Endothelial cell of umbilical vein (primary cell): Measurements from ENCODE around the gene AGA. TPM values are rescaled to one million over a fixed set of nuclear protein-coding genes. Genes with fewer than 3 reads are reported as not detected.
A peak's percentile ranks its signal among the peaks of the same experiment; 100 is the strongest.

ENCODE experiments used
- Bru-seq: library from RNA; stranded (reverse); fragments of 400-500 nt; gene quantifications from one replicate; lab custom pipeline; 2021; lab: Mats Ljungman, UMichigan
- BruChase-seq, 2 experiments: library from RNA; stranded (reverse); fragments of 400-500 nt; gene quantifications; one replicate each; lab custom pipeline; 2021; lab: Mats Ljungman, UMichigan
- BruUV-seq: library from RNA; stranded (reverse); fragments of 400-500 nt; replicated peaks from 2 replicates; lab custom pipeline; 2021; lab: Mats Ljungman, UMichigan
- CTCF ChIA-PET: fragments of 300-600, 350-600 bp; sonication (Branson Sonifier 250); formaldehyde crosslinking; loops from one replicate; lab custom pipeline; 2021; ENCODE audit warnings: antibody characterized with exemption, inconsistent platforms; lab: Charles Lee
- POLR2A ChIA-PET: fragments of 300-600, 350-600 bp; sonication (Branson Sonifier 250); formaldehyde crosslinking; loops from one replicate; lab custom pipeline; 2021; ENCODE audit warnings: antibody characterized with exemption, inconsistent platforms; lab: Charles Lee
- DNase-seq: peaks from one replicate; pipeline ENCODE4 v3.0.0-alpha.2; 2011; ENCODE audit warnings: low read depth, low spot score
- FAIRE-seq: peaks from 2 replicates; lab custom pipeline; 2011; peaks lifted over from hg19 to GRCh38; lab: Jason Lieb, UNC
- H2AFZ ChIP-seq: 2 replicates; pipeline ENCODE4 v1.6.0; 2012; ENCODE audit warnings: low read depth, low read length, control low read depth, inconsistent platforms
- H3K27ac ChIP-seq: 2 replicates; pipeline ENCODE4 v1.5.1; 2011; ENCODE audit warnings: low read depth, mild to moderate bottlenecking, control low read depth, low read length, moderate library complexity; ENCODE audit not compliant: insufficient read depth
- H3K27me3 ChIP-seq, 2 experiments: 2 replicates each; pipeline versions ENCODE4 v1.6.0 to v1.6.1; 2011; ENCODE audit warnings: low read length in 2 of 2, mixed read lengths in 1 of 2; ENCODE audit not compliant: control insufficient read depth in 2 of 2, insufficient read depth in 2 of 2
- H3K36me3 ChIP-seq, 2 experiments: 2 replicates in 1 of 2; 3 replicates in 1 of 2; pipeline ENCODE4 v1.5.1; 2011; ENCODE audit warnings: low read length in 2 of 2, mild to moderate bottlenecking in 1 of 2, moderate library complexity in 1 of 2; ENCODE audit not compliant: control insufficient read depth in 2 of 2, insufficient read depth in 2 of 2; ENCODE audit errors: extremely low read depth in 1 of 2
- H3K4me1 ChIP-seq: 3 replicates; pipeline ENCODE4 v1.5.1; 2011; ENCODE audit warnings: mild to moderate bottlenecking, low read length; ENCODE audit not compliant: control insufficient read depth, insufficient read depth; ENCODE audit errors: extremely low read depth
- H3K4me2 ChIP-seq: 2 replicates; pipeline ENCODE4 v1.6.1; 2011; ENCODE audit warnings: low read length, control low read depth, mixed read lengths; ENCODE audit not compliant: insufficient read depth
- H3K4me3 ChIP-seq, 3 experiments: fragments of 200-600 bp in 1 of 3; sonication (generic), shearing (Covaris generic) in 1 of 3; replicated peaks in 1 of 3; 2 replicates each; pipeline ENCODE4 v1.5.1; 2011 to 2016; ENCODE audit warnings: control low read depth in 3 of 3, low read length in 3 of 3, mild to moderate bottlenecking in 2 of 3, inconsistent platforms in 1 of 3, low read depth in 1 of 3, moderate library complexity in 1 of 3; ENCODE audit not compliant: insufficient read depth in 1 of 3
- H3K79me2 ChIP-seq: 2 replicates; pipeline ENCODE4 v1.6.0; 2012; ENCODE audit warnings: low read length, inconsistent platforms; ENCODE audit not compliant: control insufficient read depth, insufficient read depth
- H3K9ac ChIP-seq: replicated peaks from 2 replicates; pipeline ENCODE3; 2011; ENCODE audit warnings: low read length, control low read depth; ENCODE audit not compliant: insufficient read depth; ENCODE audit errors: extremely low read depth
- H3K9me1 ChIP-seq: replicated peaks from 3 replicates; pipeline ENCODE4 v1.6.0; 2011; ENCODE audit warnings: mild to moderate bottlenecking, low read length; ENCODE audit not compliant: control insufficient read depth, insufficient read depth; ENCODE audit errors: extremely low read depth
- H3K9me3 ChIP-seq: replicated peaks from 2 replicates; pipeline ENCODE4 v1.5.1; 2012; ENCODE audit warnings: low read length, inconsistent platforms; ENCODE audit not compliant: control insufficient read depth, insufficient read depth
- H4K20me1 ChIP-seq: replicated peaks from 2 replicates; pipeline ENCODE3; 2011; ENCODE audit warnings: mild to moderate bottlenecking, low read length; ENCODE audit not compliant: control insufficient read depth, insufficient read depth; ENCODE audit errors: extremely low read depth
- EZH2 ChIP-seq: IDR thresholded peaks from 2 replicates; pipeline ENCODE4 v1.6.1; 2012; ENCODE audit warnings: borderline replicate concordance, low read depth, mild to moderate bottlenecking, moderate library complexity, low read length, inconsistent platforms; ENCODE audit not compliant: severe bottlenecking
- FOS ChIP-seq: IDR thresholded peaks from 2 replicates; pipeline ENCODE4 v1.6.1; 2011; ENCODE audit warnings: mild to moderate bottlenecking, low read length, moderate library complexity, borderline replicate concordance; ENCODE audit not compliant: insufficient read depth
- GATA2 ChIP-seq: IDR thresholded peaks from 2 replicates; pipeline ENCODE4 v1.7.0; 2011; ENCODE audit warnings: low read depth, mild to moderate bottlenecking, moderate library complexity, mixed read lengths, low read length; ENCODE audit not compliant: insufficient read length, insufficient read depth
- JUN ChIP-seq: IDR thresholded peaks from 2 replicates; pipeline ENCODE4 v1.6.1; 2011; ENCODE audit warnings: borderline replicate concordance, low read depth; ENCODE audit not compliant: insufficient read length, insufficient read depth
- MYC ChIP-seq: IDR thresholded peaks from one replicate; pipeline ENCODE4 v1.6.1; 2011; ENCODE audit warnings: mild to moderate bottlenecking, low read depth, low read length
- POLR2A ChIP-seq: IDR thresholded peaks from 2 replicates; pipeline ENCODE4 v1.6.1; 2012; ENCODE audit warnings: low read depth, mild to moderate bottlenecking, control low read depth, low read length
- POLR2AphosphoS5 ChIP-seq: IDR thresholded peaks from 2 replicates; pipeline ENCODE4 v1.6.1; 2012; ENCODE audit warnings: low read depth, mild to moderate bottlenecking, control low read depth, low read length, moderate library complexity; ENCODE audit not compliant: insufficient read depth
- dilution Hi-C: fragments of 300-500 bp; cut with MboI; formaldehyde crosslinking; loops from one replicate; pipeline ENCODE4 v1.15.0; 2019; ENCODE audit warnings: low sequenced_read_pairs; ENCODE audit not compliant: extremely low pct_ligation_motif_present
- intact Hi-C: fragments of 100-400 bp; cut with micrococcal nuclease; formaldehyde crosslinking; loops from one replicate; pipeline ENCODE4 v1.10.0; 2022
- long read RNA-seq: library from polyadenylated mRNA; stranded (forward); transcript quantifications from one replicate; pipeline ENCODE4 v2.0.0, GENCODE V29; 2021
- polyA minus RNA-seq, 3 experiments: library from RNA; depleted of rRNA, polyadenylated mRNA; stranded (reverse); fragments of >200 nt; gene quantifications; 1 replicate in 1 of 3; 2 replicates in 2 of 3; pipeline ENCODE4 v1.2.3, GENCODE V29; 2011
- polyA plus RNA-seq, 4 experiments: library from polyadenylated mRNA; depleted of rRNA in 3 of 4; stranded (reverse) in 3 of 4; unstranded in 1 of 4; fragments of >200 nt; gene quantifications; 2 replicates each; pipeline versions ENCODE4 v1.2.1 to v1.2.3, GENCODE V29; 2011 to 2012; ENCODE audit warnings: missing spikeins in 1 of 4
- total RNA-seq: library from RNA; stranded (reverse); gene quantifications from 2 replicates; pipeline ENCODE4 v1.2.3, GENCODE V29; 2021
- TF ChIP-seq, protein P1 (sequence below), 2 donors: IDR thresholded peaks; 1 replicate in 1 of 2; 2 replicates in 1 of 2; pipeline ENCODE4 v1.5.1; 2011; ENCODE audit warnings: low read length in 2 of 2, mild to moderate bottlenecking in 2 of 2, moderate library complexity in 2 of 2, control low read depth in 1 of 2, inconsistent platforms in 1 of 2, low read depth in 1 of 2; ENCODE audit not compliant: insufficient read depth in 1 of 2; ENCODE audit errors: extremely low read depth in 1 of 2
- TF ChIP-seq, protein P2 (sequence below): IDR thresholded peaks from 2 replicates; pipeline ENCODE4 v1.6.1; 2011; ENCODE audit not compliant: insufficient read depth, insufficient read length

The AGA gene
- total RNA-seq (16.7 and 16.9 TPM in 2 replicates), polyA plus RNA-seq (12.0 and 14.1 TPM in 2 replicates), polyA minus RNA-seq (13.5 and 14.2 TPM in 2 replicates), Bru-seq, nascent RNA (percentile 67 among the genes with signal in this experiment), BruChase-seq, experiment 1, labeled RNA remaining after a 6-hour chase (percentile 58 among the genes with signal in this experiment), BruChase-seq, experiment 2, labeled RNA remaining after a 2-hour chase (percentile 56 among the genes with signal in this experiment)
- 13.7 and 18.3 TPM in 2 replicates for polyA plus RNA-seq (2011; cell fraction: cytosol; rRNA removed)
- polyA plus RNA-seq (2011; cell fraction: nucleus; rRNA removed), result 11.4 and 15.1 TPM in 2 replicates
- 14.2 and 20.0 TPM in 2 replicates for polyA plus RNA-seq (2012)
- 7.7 TPM for polyA minus RNA-seq (2011; cell fraction: cytosol; rRNA and poly(A)+ RNA removed)
- 8.8 and 12.8 TPM in 2 replicates for polyA minus RNA-seq (2011; cell fraction: nucleus; rRNA and poly(A)+ RNA removed)
- long read RNA-seq, transcript AGA-201 (9 exons, 2,107 nt), result major isoform, 51 of 63 reads
- long read RNA-seq, partial matches to known transcripts, result 6 of 63 reads
- long read RNA-seq, other reads (novel, unspliced or antisense), result 6 of 63 reads

GRCh38 chr4:177441803-177442622 is at the start of gene AGA:
Gene AGA (minus strand): TSS chr4:177442437. CDS start chr4:177442375, 62 bp downstream.
- POLR2A ChIA-PET, result interaction anchor here (0.7 to 0.9 kb wide), 3 partner anchors 9 to 53 kb away, joined by 3 to 5 read pairs (median 3); no protein-coding TSS in a partner anchor
- DNase-seq, result peak; percentile 94

More at GRCh38 chr4:177441803-177442622, at the start of gene AGA:
- Histone ChIP-seq H3K79me2 (no peaks in the 10 kb centered on the region), H3K9me3 (no peaks in the 10 kb centered on the region), H4K20me1 (no peaks in the 10 kb centered on the region), H3K27me3 (no peaks in the 10 kb centered on the region), H3K9me1 (no peaks in the 10 kb centered on the region), H2AFZ (peak within 1 kb of the TSS; percentile 99), H3K4me2 (peak within 1 kb of the TSS; percentile 95), H3K4me3 (peak within 1 kb of the TSS; percentile 49 to 91 (median 77)), H3K4me1 (peaks cover 13% of the 10 kb centered on the region), H3K9ac (peak within 1 kb of the TSS; percentile 96), H3K27ac (peak within 1 kb of the TSS; percentile 96), H3K36me3 (no peaks in the 10 kb centered on the region)
- TF ChIP-seq POLR2AphosphoS5 (peak; percentile 93), POLR2A (peak; percentile 95), EZH2 (no peak), JUN (no peak), FOS (no peak), GATA2 (no peak), MYC (no peak)
- TF ChIP-seq, protein P1, sequence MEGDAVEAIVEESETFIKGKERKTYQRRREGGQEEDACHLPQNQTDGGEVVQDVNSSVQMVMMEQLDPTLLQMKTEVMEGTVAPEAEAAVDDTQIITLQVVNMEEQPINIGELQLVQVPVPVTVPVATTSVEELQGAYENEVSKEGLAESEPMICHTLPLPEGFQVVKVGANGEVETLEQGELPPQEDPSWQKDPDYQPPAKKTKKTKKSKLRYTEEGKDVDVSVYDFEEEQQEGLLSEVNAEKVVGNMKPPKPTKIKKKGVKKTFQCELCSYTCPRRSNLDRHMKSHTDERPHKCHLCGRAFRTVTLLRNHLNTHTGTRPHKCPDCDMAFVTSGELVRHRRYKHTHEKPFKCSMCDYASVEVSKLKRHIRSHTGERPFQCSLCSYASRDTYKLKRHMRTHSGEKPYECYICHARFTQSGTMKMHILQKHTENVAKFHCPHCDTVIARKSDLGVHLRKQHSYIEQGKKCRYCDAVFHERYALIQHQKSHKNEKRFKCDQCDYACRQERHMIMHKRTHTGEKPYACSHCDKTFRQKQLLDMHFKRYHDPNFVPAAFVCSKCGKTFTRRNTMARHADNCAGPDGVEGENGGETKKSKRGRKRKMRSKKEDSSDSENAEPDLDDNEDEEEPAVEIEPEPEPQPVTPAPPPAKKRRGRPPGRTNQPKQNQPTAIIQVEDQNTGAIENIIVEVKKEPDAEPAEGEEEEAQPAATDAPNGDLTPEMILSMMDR (IDR thresholded peaks at IDR 0.05; ENCODE audit: extremely low read depth in 1 of 2, insufficient read depth in 1 of 2, low read depth in 1 of 2, low read length in 2 of 2), result no peak
- TF ChIP-seq, protein P2, sequence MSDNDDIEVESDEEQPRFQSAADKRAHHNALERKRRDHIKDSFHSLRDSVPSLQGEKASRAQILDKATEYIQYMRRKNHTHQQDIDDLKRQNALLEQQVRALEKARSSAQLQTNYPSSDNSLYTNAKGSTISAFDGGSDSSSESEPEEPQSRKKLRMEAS, result peak; percentile 58
- CTCF ChIA-PET, result interaction anchor here (0.5 to 1.9 kb wide), 6 partner anchors 10 to 1064 kb away, joined by 3 to 7 read pairs (median 4); no protein-coding TSS in a partner anchor
- BruUV-seq, result TSS peak; percentile 65
- intact Hi-C loops, result loop anchor here (1.0 to 5.0 kb wide), 7 partner anchors 42 to 1123 kb away; partner anchors contain the start of genes NEIL3 and SPCS3
- FAIRE-seq, result peak; percentile 86
- dilution Hi-C loops, result no loop called here
